RWPE2 (cell line): ENCODE data around the gene CGNL1.

Experiments
- ATAC-seq: fragments of 200-7000 bp; cut with Tn5 transposase; 3 replicates; pipeline ENCODE4 v1.9.1; 2021; ENCODE audit warnings: low read depth
- DNase-seq: peaks from one replicate; pipeline ENCODE4 v3.0.0-alpha.2; 2020; ENCODE audit warnings: low spot score
- H3K27ac ChIP-seq: fragments of 450-650 bp; 2 replicates; pipeline ENCODE4 v1.5.1; 2017; ENCODE audit warnings: mild to moderate bottlenecking; ENCODE audit not compliant: poor library complexity, severe bottlenecking
- H3K27me3 ChIP-seq: fragments of 250-450 bp; sonication (Bioruptor Pico); 2 replicates; pipeline ENCODE4 v1.5.1; 2021; ENCODE audit warnings: mild to moderate bottlenecking, moderate library complexity; ENCODE audit not compliant: insufficient read depth, poor library complexity, severe bottlenecking
- H3K36me3 ChIP-seq: fragments of 250-450 bp; sonication (Bioruptor Pico); 2 replicates; pipeline ENCODE4 v1.5.1; 2020; ENCODE audit warnings: low read depth, mild to moderate bottlenecking, moderate library complexity
- H3K4me1 ChIP-seq: fragments of 250-450 bp; sonication (Bioruptor Pico); 2 replicates; pipeline ENCODE4 v1.5.1; 2021; ENCODE audit warnings: mild to moderate bottlenecking, moderate library complexity; ENCODE audit not compliant: insufficient read depth, poor library complexity, severe bottlenecking
- H3K4me3 ChIP-seq: fragments of 250-450 bp; sonication (Bioruptor Pico); 2 replicates; pipeline ENCODE4 v1.5.1; 2021; ENCODE audit warnings: mild to moderate bottlenecking, moderate library complexity; ENCODE audit not compliant: severe bottlenecking
- H3K9me3 ChIP-seq: fragments of 250-450 bp; sonication (Bioruptor Pico); 2 replicates; pipeline ENCODE4 v1.5.1; 2021; ENCODE audit warnings: mild to moderate bottlenecking, moderate library complexity; ENCODE audit not compliant: severe bottlenecking
- CTCF ChIP-seq: fragments of 450-650 bp; IDR thresholded peaks from one replicate; pipeline ENCODE4 v1.5.1; 2017; ENCODE audit warnings: mild to moderate bottlenecking, moderate library complexity; ENCODE audit not compliant: poor library complexity, severe bottlenecking

CGNL1 gene

DNA sequence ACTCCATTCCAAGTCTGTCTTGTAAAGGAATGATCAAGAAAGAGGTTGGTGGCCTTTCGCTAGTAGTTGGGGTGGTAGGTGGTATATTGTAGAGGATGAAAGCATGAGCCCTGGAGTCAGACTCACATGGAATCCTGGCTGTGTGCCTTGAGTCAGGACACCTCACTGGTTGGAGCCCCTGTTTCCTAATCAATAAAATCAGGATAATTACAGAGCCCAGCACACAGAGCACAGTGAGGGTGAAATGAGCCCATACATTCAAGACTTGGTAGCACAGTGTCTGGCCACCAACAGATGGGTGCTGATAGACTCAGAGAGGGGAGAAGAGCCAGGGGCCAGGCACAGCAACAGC, 120.3 kb downstream of the CGNL1 start:
- H3K27me3 ChIP-seq, result no peaks in the 10 kb centered on the region
- H3K9me3 ChIP-seq, result no peaks in the 10 kb centered on the region
- H3K4me1 ChIP-seq, result no peaks in the 10 kb centered on the region
- no peak for ATAC-seq
- no peak overlapping the region for H3K4me3 ChIP-seq
- H3K27ac ChIP-seq, result no peak overlapping the region
- no peak for DNase-seq
- H3K36me3 ChIP-seq, result no peaks in the 10 kb centered on the region
- no peak for TF ChIP-seq CTCF

- ATAC-seq (no peak), DNase-seq (no peak)
- no peak for TF ChIP-seq CTCF
- no peaks in the 10 kb centered on the region for H3K4me1 ChIP-seq
- H3K27ac ChIP-seq, result no peak overlapping the region
- H3K27me3 ChIP-seq, result no peaks in the 10 kb centered on the region
- no peaks in the 10 kb centered on the region for H3K9me3 ChIP-seq
- no peaks in the 10 kb centered on the region for H3K36me3 ChIP-seq
- H3K4me3 ChIP-seq, result no peak overlapping the region
Observed at GRCh38 chr15:57496946-57497869, 120.9 kb downstream of the CGNL1 start.

DNA sequence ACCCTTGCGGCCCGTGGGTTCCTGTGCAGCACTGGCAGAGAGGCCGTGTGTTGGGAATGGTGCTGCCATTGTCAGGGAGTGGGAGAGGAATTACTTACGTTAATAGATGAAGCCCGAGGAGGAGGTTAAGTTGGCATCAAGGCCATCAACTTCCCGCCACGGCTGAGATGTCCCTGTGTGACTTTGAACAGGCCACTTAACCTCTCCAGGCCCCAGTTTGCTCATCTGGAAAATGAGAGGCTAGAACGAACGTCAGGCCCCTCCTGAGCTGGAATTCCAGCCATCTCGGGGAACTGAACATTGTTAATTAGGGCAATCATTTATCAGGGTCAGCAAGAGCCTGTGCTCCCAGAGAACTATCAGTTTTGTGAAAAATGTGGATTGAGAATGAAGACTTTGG, 124.0 kb downstream of the CGNL1 start:
- Histone ChIP-seq H3K4me1 (peaks cover 10% of the 10 kb centered on the region), H3K9me3 (no peaks in the 10 kb centered on the region), H3K4me3 (no peak overlapping the region), H3K27ac (no peak overlapping the region), H3K27me3 (no peaks in the 10 kb centered on the region), H3K36me3 (no peaks in the 10 kb centered on the region)
- DNase-seq (no peak), ATAC-seq (no peak)
- no peak for TF ChIP-seq CTCF

DNA sequence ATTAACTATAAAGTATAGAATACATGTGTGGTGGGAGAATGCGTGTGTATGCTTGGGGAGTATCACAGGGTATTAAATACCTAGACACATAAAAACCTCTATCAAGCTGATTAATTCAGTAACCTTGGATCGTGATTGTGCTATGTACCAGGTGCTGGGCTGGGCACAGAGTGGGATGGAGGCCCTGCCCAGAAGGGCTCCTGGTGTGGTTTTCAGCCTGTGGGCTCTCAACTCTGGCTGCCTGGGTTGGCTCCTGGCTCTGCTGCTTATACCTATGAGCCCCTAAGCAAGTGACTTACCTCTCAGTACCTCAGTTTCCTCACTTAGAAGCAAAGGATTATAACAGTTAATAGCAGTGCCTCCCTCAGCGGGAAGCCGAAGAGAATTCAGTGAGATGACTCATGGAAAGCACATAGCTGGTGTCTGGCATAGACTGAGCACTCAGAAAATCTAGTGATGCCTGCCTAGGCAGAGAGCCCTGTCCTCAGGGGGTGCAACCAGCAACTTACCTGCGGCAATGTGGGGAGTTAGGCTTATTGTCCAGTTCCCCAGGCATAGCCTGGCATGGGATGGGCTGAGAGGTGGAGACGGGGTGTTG, 124.8 kb downstream of the CGNL1 start:
- H3K36me3 ChIP-seq, result no peaks in the 10 kb centered on the region
- ATAC-seq, result no peak
- TF ChIP-seq CTCF, result no peak
- no peak for DNase-seq
- H3K27ac ChIP-seq, result no peak overlapping the region
- H3K4me3 ChIP-seq, result no peak overlapping the region
- H3K27me3 ChIP-seq, result no peaks in the 10 kb centered on the region
- peaks cover 18% of the 10 kb centered on the region for H3K4me1 ChIP-seq
- no peaks in the 10 kb centered on the region for H3K9me3 ChIP-seq

- TF ChIP-seq CTCF, result no peak
- DNase-seq (no peak), ATAC-seq (no peak)
- Histone ChIP-seq H3K9me3 (no peaks in the 10 kb centered on the region), H3K27me3 (no peaks in the 10 kb centered on the region), H3K4me3 (no peak overlapping the region), H3K36me3 (no peaks in the 10 kb centered on the region), H3K4me1 (peaks cover 29% of the 10 kb centered on the region), H3K27ac (no peak overlapping the region)
Observed at GRCh38 chr15:57502116-57502515, 125.8 kb downstream of the CGNL1 start.
